HCT116 (cell line): Measurements from ENCODE around the gene BRAT1. TPM values are rescaled to one million over a fixed set of nuclear protein-coding genes. Genes with fewer than 3 reads are reported as not detected.

ENCODE experiments used
- ATAC-seq: fragments of 200-7000 bp; cut with Tn5 transposase; 2 replicates; pipeline ENCODE4 v1.9.1; 2020; ENCODE audit warnings: mild to moderate bottlenecking, moderate library complexity
- BruUV-seq: library from RNA; stranded (reverse); fragments of 400-500 nt; replicated peaks from 2 replicates; lab custom pipeline; 2021; lab: Mats Ljungman, UMichigan
- CTCF ChIA-PET: fragments of 300-600 bp; sonication (Branson Sonifier 250); formaldehyde crosslinking; loops from one replicate; lab custom pipeline; 2021; ENCODE audit warnings: antibody characterized with exemption; lab: Charles Lee
- POLR2A ChIA-PET: fragments of 300-600, 350-600 bp; sonication (Branson Sonifier 250); formaldehyde crosslinking; loops from one replicate; lab custom pipeline; 2021; ENCODE audit warnings: antibody characterized with exemption; lab: Charles Lee
- RAD21 ChIA-PET, 2 experiments: fragments of 300-600 bp; sonication (Branson Sonifier 250); formaldehyde crosslinking; loops; one replicate each; lab custom pipeline; 2023; ENCODE audit warnings: low total read pairs in 2 of 2; ENCODE audit not compliant: uncharacterized antibody in 2 of 2, unreplicated experiment in 2 of 2, low non-redundant PET in 1 of 2; lab: Charles Lee
- DNase-seq: peaks from one replicate; pipeline ENCODE4 v3.0.0-alpha.2; 2010; ENCODE audit warnings: low read depth, low spot score
- H2AFZ ChIP-seq: fragments of 200-600 bp; shearing (Covaris generic), sonication (generic); 2 replicates; pipeline ENCODE4 v1.6.1; 2017; ENCODE audit warnings: low read depth, mixed run types, mixed read lengths, antibody characterized with exemption, low read length; ENCODE audit not compliant: poor library complexity, severe bottlenecking
- H3K27ac ChIP-seq: 2 replicates; pipeline ENCODE4 v1.5.1; 2012; ENCODE audit warnings: low read depth, low read length
- H3K27me3 ChIP-seq: fragments of 200-600 bp; sonication (generic); 2 replicates; pipeline ENCODE4 v1.6.1; 2016; ENCODE audit warnings: mixed run types, low read length, mixed read lengths; ENCODE audit not compliant: insufficient read depth
- H3K36me3 ChIP-seq, 2 experiments: fragments of 200-500 bp in 1 of 2; fragments of 200-600 bp in 1 of 2; sonication (Bioruptor generic) in 1 of 2; sonication (generic) in 1 of 2; 2 replicates each; pipeline versions ENCODE4 v1.5.1 to v1.6.1; 2014 to 2016; ENCODE audit warnings: low read length in 2 of 2, inconsistent platforms in 1 of 2, mixed read lengths in 1 of 2, mixed run types in 1 of 2; ENCODE audit not compliant: insufficient read depth in 2 of 2, control insufficient read depth in 1 of 2
- H3K4me1 ChIP-seq, 2 experiments: fragments of 200-600 bp in 1 of 2; sonication (generic) in 1 of 2; 2 replicates each; pipeline versions ENCODE4 v1.5.1 to v1.6.1; 2012 to 2017; ENCODE audit warnings: low read length in 2 of 2, inconsistent platforms in 1 of 2, mild to moderate bottlenecking in 1 of 2, mixed read lengths in 1 of 2, mixed run types in 1 of 2, moderate library complexity in 1 of 2; ENCODE audit not compliant: insufficient read depth in 2 of 2, control insufficient read depth in 1 of 2
- H3K4me2 ChIP-seq: fragments of 200-600 bp; sonication (generic); 2 replicates; pipeline ENCODE4 v1.6.1; 2017; ENCODE audit warnings: mixed run types, low read length, mixed read lengths
- H3K4me3 ChIP-seq, 2 experiments: fragments of 200-600 bp in 1 of 2; sonication (generic) in 1 of 2; replicated peaks in 1 of 2; 2 replicates each; pipeline ENCODE4 v1.5.1; 2011 to 2016; ENCODE audit warnings: low read length in 2 of 2, control low read depth in 1 of 2, low read depth in 1 of 2, mild to moderate bottlenecking in 1 of 2, mixed read lengths in 1 of 2, mixed run types in 1 of 2
- H3K79me2 ChIP-seq: fragments of 200-600 bp; sonication (generic); 2 replicates; pipeline ENCODE4 v1.6.1; 2017; ENCODE audit warnings: mild to moderate bottlenecking, mixed run types, low read length, moderate library complexity, mixed read lengths; ENCODE audit not compliant: insufficient read depth
- H3K9ac ChIP-seq: fragments of 200-600 bp; sonication (generic); 2 replicates; pipeline ENCODE4 v1.6.1; 2016; ENCODE audit warnings: low read length, mixed read lengths
- H3K9me2 ChIP-seq: fragments of 200-600 bp; sonication (generic), shearing (Covaris generic); 2 replicates; pipeline ENCODE4 v1.6.1; 2017; ENCODE audit warnings: mixed run types, mild to moderate bottlenecking, moderate library complexity; ENCODE audit not compliant: insufficient read depth
- H3K9me3 ChIP-seq, 2 experiments: fragments of 200-500 bp in 1 of 2; fragments of 200-600 bp in 1 of 2; sonication (Bioruptor generic) in 1 of 2; sonication (generic) in 1 of 2; 2 replicates each; pipeline ENCODE4 v1.6.1; 2014 to 2017; ENCODE audit warnings: low read length in 2 of 2, mixed read lengths in 2 of 2, inconsistent platforms in 1 of 2, low read depth in 1 of 2, mild to moderate bottlenecking in 1 of 2, mixed run types in 1 of 2, moderate library complexity in 1 of 2; ENCODE audit not compliant: control insufficient read depth in 1 of 2, insufficient read depth in 1 of 2
- H4K20me1 ChIP-seq: fragments of 200-600 bp; sonication (generic), shearing (Covaris generic); 2 replicates; pipeline ENCODE4 v1.6.1; 2017; ENCODE audit warnings: mixed run types, mild to moderate bottlenecking, moderate library complexity; ENCODE audit not compliant: insufficient read depth
- CEBPB ChIP-seq: IDR thresholded peaks from 2 replicates; pipeline ENCODE4 v1.6.1; 2012; ENCODE audit warnings: low read depth
- CTCF ChIP-seq, 3 experiments: fragments of 200-600 bp in 1 of 3; sonication (generic) in 1 of 3; IDR thresholded peaks in 2 of 3; conservative IDR thresholded peaks in 1 of 3; 2 replicates each; pipeline ENCODE4 v1.5.1; 2012 to 2017; ENCODE audit warnings: low read depth in 2 of 3, low read length in 2 of 3, antibody characterized with exemption in 1 of 3, borderline replicate concordance in 1 of 3, control low read depth in 1 of 3, mild to moderate bottlenecking in 1 of 3, mixed read lengths in 1 of 3, mixed run types in 1 of 3, moderate library complexity in 1 of 3; ENCODE audit not compliant: insufficient read depth in 1 of 3
- ELF1 ChIP-seq: IDR thresholded peaks from 2 replicates; pipeline ENCODE4 v1.6.1; 2012; ENCODE audit warnings: low read depth, borderline replicate concordance
- RAD21 ChIP-seq: IDR thresholded peaks from 2 replicates; pipeline ENCODE4 v1.6.1; 2012; ENCODE audit warnings: low read depth, mild to moderate bottlenecking
- REST ChIP-seq: IDR thresholded peaks from 2 replicates; pipeline ENCODE4 v1.6.1; 2012; ENCODE audit warnings: low read depth
- SIN3A ChIP-seq: IDR thresholded peaks from 2 replicates; pipeline ENCODE4 v1.6.1; 2012; ENCODE audit warnings: low read depth
- YY1 ChIP-seq: IDR thresholded peaks from 2 replicates; pipeline ENCODE4 v1.6.1; 2011; ENCODE audit warnings: low read length, low read depth, moderate library complexity, mild to moderate bottlenecking; ENCODE audit not compliant: insufficient replicate concordance; ENCODE audit errors: extremely low read depth
- ZBTB33 ChIP-seq: IDR thresholded peaks from 2 replicates; pipeline ENCODE4 v1.6.1; 2011; ENCODE audit warnings: mild to moderate bottlenecking, low read length, moderate library complexity; ENCODE audit not compliant: insufficient replicate concordance; ENCODE audit errors: extremely low read depth
- ZFX ChIP-seq: fragments of 450-650 bp; IDR thresholded peaks from 2 replicates; pipeline ENCODE4 v1.6.1; 2017
- intact Hi-C: fragments of 100-400 bp; cut with micrococcal nuclease; formaldehyde crosslinking; loops from 2 replicates; pipeline ENCODE4 v1.10.0; 2022
- total RNA-seq: library from RNA; stranded (reverse); gene quantifications from one replicate; pipeline ENCODE4 v1.2.1, GENCODE V29; 2021; ENCODE audit not compliant: unreplicated experiment

Gene BRAT1
- total RNA-seq, 1 experiment from 2014 or later, result 47.6 TPM

- intact Hi-C loops, result no loop called here
- no peaks in the 10 kb centered on the region for H3K9me3 ChIP-seq
- H3K9me2 ChIP-seq, result no peaks in the 10 kb centered on the region
- H2AFZ ChIP-seq, result no peak overlapping the region
- H3K9ac ChIP-seq, result no peak overlapping the region
- CTCF ChIA-PET, result no interaction called here
- H3K79me2 ChIP-seq, result no peaks in the 10 kb centered on the region
- peaks cover 6 to 8% of the 10 kb centered on the region in 2 experiments; a peak in 2 of 4 replicates for H3K36me3 ChIP-seq
- DNase-seq, result no peak
- POLR2A ChIA-PET, result no interaction called here
- no TSS peak for BruUV-seq
- H4K20me1 ChIP-seq, result no peaks in the 10 kb centered on the region
- H3K4me3 ChIP-seq, result no peak overlapping the region
- TF ChIP-seq ELF1, result no peak
- no peak for TF ChIP-seq REST
- TF ChIP-seq, all 23 proteins: peak for 0
- H3K4me2 ChIP-seq, result no peak overlapping the region
- RAD21 ChIA-PET, result no interaction called here
- ATAC-seq, result no peak
- H3K4me1 ChIP-seq, result no peaks in the 10 kb centered on the region
- H3K27ac ChIP-seq, result no peak overlapping the region
- H3K27me3 ChIP-seq, result no peaks in the 10 kb centered on the region
Measured at GRCh38 chr7:2596464-2597272, 41.3 kb upstream of the BRAT1 start.

DNA sequence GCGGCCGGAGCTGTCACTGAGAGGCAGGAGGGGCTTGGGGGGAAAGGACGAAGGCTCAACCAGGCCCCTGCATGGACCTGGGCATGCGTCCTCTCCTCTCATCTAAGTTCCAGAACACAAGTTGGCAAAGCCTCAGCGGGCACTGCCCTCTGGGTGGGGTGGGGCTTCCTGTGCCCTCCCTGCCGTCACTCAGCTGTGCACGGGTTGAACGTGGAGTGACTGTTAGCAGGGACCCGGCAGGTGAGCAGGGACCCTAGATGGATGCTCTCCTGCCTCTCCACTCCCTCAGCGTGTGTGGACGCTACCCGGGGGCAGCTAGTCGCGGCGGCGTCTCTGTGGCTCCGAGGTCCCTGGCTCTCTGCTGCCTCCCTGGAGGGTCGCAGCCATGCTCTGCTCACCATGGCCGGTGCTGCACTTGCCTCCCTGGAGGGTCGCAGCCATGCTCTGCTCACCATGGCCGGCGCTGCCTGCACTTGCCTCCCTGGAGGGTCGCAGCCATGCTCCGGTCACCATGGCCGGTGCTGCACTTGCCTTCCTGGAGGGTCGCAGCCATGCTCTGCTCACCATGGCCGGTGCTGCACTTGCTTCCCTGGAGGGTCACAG lies 40.0 kb upstream of the BRAT1 start:
- RAD21 ChIA-PET, result no interaction called here
- no TSS peak for BruUV-seq
- POLR2A ChIA-PET, result no interaction called here
- H3K36me3 ChIP-seq, result peaks cover 6 to 8% of the 10 kb centered on the region in 2 experiments; a peak in 2 of 4 replicates
- H3K9ac ChIP-seq, result no peak overlapping the region
- no peak overlapping the region for H3K4me3 ChIP-seq
- no peaks in the 10 kb centered on the region for H3K79me2 ChIP-seq
- H3K9me3 ChIP-seq, result no peaks in the 10 kb centered on the region
- H4K20me1 ChIP-seq, result no peaks in the 10 kb centered on the region
- H3K9me2 ChIP-seq, result no peaks in the 10 kb centered on the region
- H3K27me3 ChIP-seq, result no peaks in the 10 kb centered on the region
- ATAC-seq (no peak), DNase-seq (no peak)
- CTCF ChIA-PET, result interaction anchor here (0.8 kb wide), 1 partner anchor 13 kb away, joined by 4 read pairs; no protein-coding TSS in a partner anchor
- no peak overlapping the region for H3K4me2 ChIP-seq
- no peak overlapping the region for H3K27ac ChIP-seq
- no peaks in the 10 kb centered on the region for H3K4me1 ChIP-seq
- intact Hi-C loops, result no loop called here
- H2AFZ ChIP-seq, result no peak overlapping the region
- TF ChIP-seq ZFX, result no peak
- TF ChIP-seq CEBPB, result no peak
- TF ChIP-seq YY1, result no peak
- no peak for TF ChIP-seq ZBTB33
- TF ChIP-seq CTCF (IDR thresholded peaks at IDR 0.05 in 2 of 3, conservative IDR thresholded peaks at IDR 0.05 in 1 of 3; ENCODE audit: borderline replicate concordance in 1 of 3, insufficient read depth in 1 of 3, low read depth in 2 of 3, low read length in 2 of 3), result no peak
- no peak for TF ChIP-seq SIN3A
- no peak for TF ChIP-seq RAD21
- no peak for TF ChIP-seq ELF1
